Stimulated activated CD8-positive, alpha-beta memory T cell treated with anti-CD3 and anti-CD28 coated beads, Interleukin-7, amount 100 ng/mL, for 1 hour (primary cell): Measurements from ENCODE around the gene AASS.

Source experiments
- DNase-seq, 2 donors: peaks; one replicate each; pipeline ENCODE4 v3.0.0-alpha.2; 2020; ENCODE audit warnings: low read depth in 2 of 2

Gene AASS

GRCh38 chr7:122040147-122040546 is 103.9 kb downstream of the AASS start:
- no peak for DNase-seq

GRCh38 chr7:122038904-122039303 is 105.1 kb downstream of the AASS start:
- DNase-seq: no peak

GRCh38 chr7:122038134-122038533 is 105.9 kb downstream of the AASS start:
- no peak for DNase-seq

DNA sequence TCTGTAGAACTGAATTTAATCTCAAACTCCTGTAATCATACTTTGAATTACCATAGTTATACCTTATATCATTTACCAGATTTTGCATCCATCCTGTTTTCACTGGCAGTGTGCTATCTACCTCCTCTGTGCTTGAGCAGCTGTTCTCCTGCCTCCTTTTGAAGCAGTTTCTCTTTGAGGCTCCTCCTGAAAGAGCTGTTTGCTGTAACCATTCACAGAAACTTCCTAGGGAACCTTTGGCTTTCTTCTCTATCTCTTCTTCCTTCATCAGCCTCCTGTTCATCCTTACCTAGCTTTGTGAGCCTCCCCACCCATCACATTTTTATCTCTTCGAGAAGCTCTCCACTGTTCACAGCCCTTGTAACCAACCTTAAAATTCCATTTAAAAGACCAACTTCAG is 108.2 kb downstream of the AASS start:
- no peak for DNase-seq

- no peak for DNase-seq
These were observed 110.4 kb downstream of the AASS start for GRCh38 chr7:122033641-122034040.

DNA sequence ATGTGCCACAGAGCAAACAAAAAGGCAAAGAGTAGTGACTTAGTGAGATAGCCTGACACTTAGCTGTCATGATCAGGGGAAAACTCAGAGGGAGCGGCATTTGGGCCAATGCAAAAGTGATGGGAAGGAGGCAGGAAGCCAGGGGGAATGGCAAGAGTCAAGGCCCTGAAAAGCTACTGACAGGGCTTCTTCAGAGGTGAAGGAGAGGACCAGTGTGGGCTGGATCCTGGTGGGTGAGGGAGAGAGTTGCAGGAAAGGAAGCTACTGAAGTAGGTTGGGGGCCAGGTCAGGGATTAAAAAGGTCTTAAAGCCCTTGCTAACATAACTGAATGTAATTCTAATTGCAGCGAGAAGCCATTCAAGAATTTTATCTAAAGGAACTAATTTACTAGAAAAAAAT is 117.0 kb downstream of the AASS start:
- DNase-seq: no peak
